ENCODE results near the gene SMIM41. TPM values are rescaled to one million over a fixed set of nuclear protein-coding genes. Genes with fewer than 3 reads are reported as not detected.

SMIM41 gene
- total RNA-seq, 2 donors from 2014 or later, result not detected

DNA sequence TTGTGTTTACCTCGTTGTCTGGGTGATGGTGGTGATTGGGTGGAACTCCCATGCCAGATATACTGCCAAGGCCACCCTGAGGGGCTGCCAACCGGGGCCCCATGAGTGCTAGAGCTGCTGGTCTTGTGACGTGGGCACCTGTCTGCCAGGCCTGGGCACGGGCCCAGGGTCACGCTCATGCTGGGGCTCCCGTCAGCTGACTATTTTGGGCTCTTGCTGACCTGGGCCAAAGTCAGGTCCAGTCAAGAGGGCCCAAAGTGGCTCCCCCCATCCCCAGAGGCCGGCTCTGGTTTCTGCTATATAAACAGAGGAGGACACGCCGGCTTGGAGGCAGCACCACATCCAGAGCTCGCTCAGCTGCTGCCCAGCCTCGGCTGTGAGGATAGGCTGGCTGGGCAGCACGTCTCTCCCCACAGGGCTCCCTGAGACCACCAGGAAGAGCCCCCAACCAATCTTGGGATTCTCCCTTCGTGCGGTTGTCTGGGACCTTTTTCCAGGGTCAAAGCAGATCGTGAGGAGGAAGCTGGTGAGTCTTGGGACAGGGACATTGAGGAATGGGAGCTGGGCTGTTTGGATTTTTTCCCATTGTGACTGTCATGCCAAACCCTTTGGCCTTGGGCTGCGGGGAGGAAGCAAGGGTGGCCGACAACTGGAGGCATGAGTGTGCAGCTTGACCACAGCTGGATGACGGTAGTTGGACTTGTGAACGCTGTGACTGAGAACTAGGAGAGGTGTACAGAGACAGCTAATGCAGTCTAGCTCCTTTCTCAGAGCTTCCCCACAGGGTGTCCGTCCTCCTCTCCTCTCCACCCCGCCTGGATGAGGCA, 35.9 kb upstream of the SMIM41 start:
- no peak for ATAC-seq
- Mint-ChIP-seq H3K36me3 (ENCODE audit: low read depth) (no peaks in the 10 kb centered on the region), H3K4me3 (no peak overlapping the region), H3K27me3 (no peaks in the 10 kb centered on the region), H3K4me1 (peaks cover 19% of the 10 kb centered on the region), H3K27ac (no peak overlapping the region)
- no peak for DNase-seq
- H3K9me3 ChIP-seq (ENCODE audit: control insufficient read depth, low read length, poor library complexity, severe bottlenecking), result no peaks in the 10 kb centered on the region

DNA sequence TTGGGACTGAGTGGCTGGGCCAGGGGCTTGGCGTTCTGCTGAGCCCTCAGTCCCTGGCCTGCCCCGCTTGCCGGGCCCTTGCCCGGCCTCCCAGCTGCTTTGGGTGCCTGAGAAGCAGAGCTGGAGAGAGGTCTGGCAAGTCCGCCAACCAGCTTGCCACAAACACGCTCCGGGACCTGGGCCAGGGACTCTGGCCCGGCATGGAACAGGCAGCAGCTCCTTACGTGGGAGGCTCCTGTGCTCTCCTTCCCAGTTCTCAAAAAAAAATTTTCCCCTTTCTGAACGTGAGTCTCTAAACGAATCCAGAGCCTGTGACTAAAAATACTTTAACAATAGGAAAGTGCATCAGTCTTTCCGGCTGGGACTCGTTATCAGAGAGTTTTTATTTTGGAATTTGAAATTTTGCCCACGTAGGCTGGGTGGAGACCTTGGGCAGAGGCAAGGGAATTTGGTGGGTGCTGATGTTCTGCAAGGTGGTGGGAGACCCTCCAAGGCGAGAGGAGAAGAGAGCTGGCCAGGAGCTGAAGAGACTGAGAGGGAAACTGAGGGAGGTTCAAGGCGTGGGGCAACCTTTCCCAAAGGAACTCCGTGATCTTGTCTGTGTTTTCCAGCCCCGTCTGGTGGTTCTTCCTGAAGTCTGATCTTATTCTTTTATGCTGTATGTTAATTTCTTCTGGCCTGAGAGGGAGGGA, 35.1 kb upstream of the SMIM41 start:
- DNase-seq (no peak), ATAC-seq (no peak)
- Mint-ChIP-seq H3K4me3 (no peak overlapping the region), H3K27me3 (peaks cover 6% of the 10 kb centered on the region), H3K4me1 (peaks cover 22% of the 10 kb centered on the region), H3K27ac (peak overlapping the region; percentile 16), H3K36me3 (ENCODE audit: low read depth) (peaks cover 2% of the 10 kb centered on the region)
- no peaks in the 10 kb centered on the region for H3K9me3 ChIP-seq (ENCODE audit: control insufficient read depth, low read length, poor library complexity, severe bottlenecking)

DNA sequence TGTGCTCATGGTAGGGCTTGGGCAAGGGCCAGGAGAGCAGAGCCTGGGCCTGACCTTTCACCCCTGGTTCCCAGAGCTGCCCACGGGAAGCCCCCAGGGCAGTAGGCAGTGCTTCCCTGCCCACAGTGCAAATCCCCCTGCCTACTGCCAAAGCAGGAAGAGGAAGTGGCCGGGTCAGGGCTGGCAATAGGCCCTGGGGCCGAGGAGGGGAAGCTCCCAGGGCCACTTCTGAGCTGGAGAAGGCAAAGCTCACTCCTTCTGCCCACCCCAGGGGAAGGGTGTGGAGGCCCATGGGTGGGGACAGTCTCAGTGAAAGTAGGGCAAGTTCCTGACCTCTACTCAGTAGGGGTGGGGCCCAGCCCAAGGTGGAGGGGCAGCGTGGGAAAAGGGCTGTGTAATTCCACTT, 33.7 kb upstream of the SMIM41 start:
- ATAC-seq (no peak), DNase-seq (no peak)
- Mint-ChIP-seq H3K36me3 (ENCODE audit: low read depth) (peaks cover 2% of the 10 kb centered on the region), H3K27ac (no peak overlapping the region), H3K4me3 (no peak overlapping the region), H3K27me3 (peaks cover 7% of the 10 kb centered on the region), H3K4me1 (peaks cover 30% of the 10 kb centered on the region)
- H3K9me3 ChIP-seq (ENCODE audit: control insufficient read depth, low read length, poor library complexity, severe bottlenecking), result no peaks in the 10 kb centered on the region

DNA sequence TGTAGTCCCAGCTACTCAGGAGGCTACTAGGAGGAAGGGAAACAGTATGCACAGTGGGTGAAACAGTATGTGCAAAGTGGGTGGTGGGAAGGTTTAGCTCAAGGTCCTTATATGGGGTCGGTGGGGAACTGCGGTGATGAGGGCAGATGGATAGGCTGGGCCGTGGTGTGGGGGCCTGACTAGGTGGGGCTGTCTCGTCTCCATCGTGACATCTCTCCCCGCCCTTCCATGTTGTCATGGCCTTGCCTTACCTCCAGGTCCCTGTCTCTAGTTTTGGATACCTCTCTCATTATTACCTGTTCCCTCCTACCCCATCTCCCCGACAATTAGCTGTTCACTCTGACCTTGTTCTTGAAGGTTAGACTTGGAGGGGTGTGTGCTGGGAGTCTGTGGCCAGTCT, 32.6 kb upstream of the SMIM41 start:
- Mint-ChIP-seq H3K4me3 (no peak overlapping the region), H3K36me3 (ENCODE audit: low read depth) (peaks cover 2% of the 10 kb centered on the region)

DNA sequence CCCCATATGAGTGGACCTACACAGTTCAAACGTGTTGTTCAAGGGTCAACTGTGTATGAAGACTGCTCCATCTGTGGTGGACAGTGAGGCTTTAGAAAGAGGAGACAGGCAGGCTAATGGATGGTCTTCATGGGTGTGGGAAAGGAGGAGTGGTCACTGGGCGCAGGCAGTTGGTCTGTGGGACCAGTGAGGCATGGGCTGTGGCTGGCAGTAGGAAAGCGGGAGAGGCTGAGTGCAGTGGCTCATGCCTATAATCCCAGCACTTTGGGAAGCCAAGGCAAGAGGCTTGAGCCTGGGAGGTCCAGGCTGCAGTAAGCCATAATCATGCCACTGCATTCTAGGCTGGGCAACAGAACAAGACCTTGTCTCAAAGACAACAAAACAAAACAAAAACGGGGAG, 30.2 kb upstream of the SMIM41 start:
- Mint-ChIP-seq H3K36me3 (ENCODE audit: low read depth) (peaks cover 2% of the 10 kb centered on the region), H3K27me3 (peaks cover 7% of the 10 kb centered on the region), H3K27ac (peak overlapping the region; percentile 96), H3K4me3 (peak overlapping the region; percentile 96), H3K4me1 (peaks cover 32% of the 10 kb centered on the region)
- ATAC-seq (no peak), DNase-seq (no peak)
- H3K9me3 ChIP-seq (ENCODE audit: control insufficient read depth, low read length, poor library complexity, severe bottlenecking), result no peaks in the 10 kb centered on the region

More for the DNA sequence above, 32.6 kb upstream of the SMIM41 start:
- peaks cover 32% of the 10 kb centered on the region for H3K4me1 Mint-ChIP-seq
- no peak for DNase-seq
- no peak for ATAC-seq
- H3K9me3 ChIP-seq (ENCODE audit: control insufficient read depth, low read length, poor library complexity, severe bottlenecking), result no peaks in the 10 kb centered on the region
- peaks cover 7% of the 10 kb centered on the region for H3K27me3 Mint-ChIP-seq
- H3K27ac Mint-ChIP-seq, result no peak overlapping the region

DNA sequence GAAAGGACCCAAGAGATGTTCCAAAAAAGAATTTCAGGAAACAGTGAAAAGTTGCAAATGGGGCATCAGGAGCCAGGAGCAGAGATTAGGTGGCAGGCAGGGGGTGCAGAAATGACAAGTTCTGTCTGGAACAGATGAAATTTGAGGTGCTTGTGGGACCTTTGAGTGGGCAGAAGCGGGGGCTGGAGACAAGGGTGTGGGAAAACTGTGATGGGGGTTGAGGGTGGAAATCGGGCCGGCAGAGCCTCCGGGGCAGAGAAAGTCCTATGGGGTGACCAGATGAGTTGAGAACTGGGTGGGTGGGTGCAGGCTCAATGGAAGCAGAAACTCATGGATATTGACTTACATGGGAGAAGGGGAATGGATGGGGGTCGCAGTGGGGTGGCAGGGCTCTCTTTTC, 29.8 kb upstream of the SMIM41 start:
- peak overlapping the region; percentile 96 for H3K27ac Mint-ChIP-seq
- ATAC-seq (no peak), DNase-seq (no peak)
- peaks cover 7% of the 10 kb centered on the region for H3K27me3 Mint-ChIP-seq
- no peaks in the 10 kb centered on the region for H3K9me3 ChIP-seq (ENCODE audit: control insufficient read depth, low read length, poor library complexity, severe bottlenecking)
- H3K4me3 Mint-ChIP-seq, result peak overlapping the region; percentile 96
- H3K4me1 Mint-ChIP-seq, result peaks cover 30% of the 10 kb centered on the region
- peaks cover 2% of the 10 kb centered on the region for H3K36me3 Mint-ChIP-seq (ENCODE audit: low read depth)

- H3K9me3 ChIP-seq (ENCODE audit: control insufficient read depth, low read length, poor library complexity, severe bottlenecking), result no peaks in the 10 kb centered on the region
- Mint-ChIP-seq H3K4me1 (peaks cover 30% of the 10 kb centered on the region), H3K4me3 (peak overlapping the region; percentile 96), H3K27me3 (peaks cover 7% of the 10 kb centered on the region), H3K36me3 (ENCODE audit: low read depth) (peaks cover 2% of the 10 kb centered on the region), H3K27ac (peak overlapping the region; percentile 96)
- DNase-seq (peak in 2 of 3 donors; percentile 25 to 28), ATAC-seq (peak; percentile 5)
Measured at GRCh38 chr12:52050116-52050757, 29.3 kb upstream of the SMIM41 start.

GRCh38 chr12:52050758-52051541, 28.6 kb upstream of the SMIM41 start, which contains the start of gene NR4A1:
Gene NR4A1 (plus strand): TSS chr12:52051442. CDS start chr12:52054329, 2,887 bp downstream.
- peak; percentile 100 for DNase-seq
- H3K36me3 Mint-ChIP-seq (ENCODE audit: low read depth), result peaks cover 2% of the 10 kb centered on the region
- ATAC-seq, result peak; percentile 90
- H3K9me3 ChIP-seq (ENCODE audit: control insufficient read depth, low read length, poor library complexity, severe bottlenecking), result no peaks in the 10 kb centered on the region
- peaks cover 7% of the 10 kb centered on the region for H3K27me3 Mint-ChIP-seq
- peak within 1 kb of the TSS; percentile 96 for H3K4me3 Mint-ChIP-seq
- peaks cover 26% of the 10 kb centered on the region for H3K4me1 Mint-ChIP-seq
- H3K27ac Mint-ChIP-seq, result peak within 1 kb of the TSS; percentile 96

DNA sequence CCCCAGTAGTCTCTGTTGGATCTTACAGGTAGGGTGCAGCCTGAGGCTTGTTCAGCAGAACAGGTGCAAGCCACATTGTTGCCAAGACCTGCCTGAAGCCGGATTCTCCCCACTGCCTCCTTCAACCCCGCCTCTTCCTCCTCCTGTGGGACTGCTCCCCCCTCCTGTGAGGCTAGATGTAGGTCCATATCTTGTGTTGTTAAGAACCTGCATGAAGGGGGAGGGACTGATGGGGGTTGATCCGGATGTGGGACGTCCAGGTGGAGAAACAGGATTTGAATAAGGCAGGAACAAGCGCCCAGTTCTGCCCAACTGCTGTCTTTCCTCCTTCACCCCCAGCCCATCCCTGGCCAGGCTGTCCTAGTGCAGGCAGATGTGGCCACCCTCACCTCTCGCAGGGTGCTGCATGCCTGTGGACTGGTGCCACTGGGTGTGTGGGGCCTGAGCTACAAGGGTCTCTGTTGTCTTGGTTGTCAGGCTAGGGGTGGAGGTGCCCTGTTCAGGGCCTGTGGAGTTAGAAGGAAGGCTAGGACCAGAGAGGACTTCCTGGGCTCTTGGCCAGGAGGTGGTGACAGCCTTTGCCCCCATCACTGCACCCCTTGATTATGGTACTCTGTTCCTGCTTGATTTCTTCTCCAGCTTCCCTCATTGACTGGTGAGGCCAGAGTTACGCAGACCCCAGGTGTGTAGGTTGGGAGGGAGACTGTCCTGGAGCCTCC, 26.9 kb upstream of the SMIM41 start:
- H3K36me3 Mint-ChIP-seq (ENCODE audit: low read depth), result peaks cover 2% of the 10 kb centered on the region
- DNase-seq (no peak), ATAC-seq (no peak)
- peaks cover 7% of the 10 kb centered on the region for H3K27me3 Mint-ChIP-seq
- H3K27ac Mint-ChIP-seq, result peak overlapping the region; percentile 96
- peak overlapping the region; percentile 96 for H3K4me3 Mint-ChIP-seq
- H3K9me3 ChIP-seq (ENCODE audit: control insufficient read depth, low read length, poor library complexity, severe bottlenecking), result no peaks in the 10 kb centered on the region
- peaks cover 26% of the 10 kb centered on the region for H3K4me1 Mint-ChIP-seq

DNA sequence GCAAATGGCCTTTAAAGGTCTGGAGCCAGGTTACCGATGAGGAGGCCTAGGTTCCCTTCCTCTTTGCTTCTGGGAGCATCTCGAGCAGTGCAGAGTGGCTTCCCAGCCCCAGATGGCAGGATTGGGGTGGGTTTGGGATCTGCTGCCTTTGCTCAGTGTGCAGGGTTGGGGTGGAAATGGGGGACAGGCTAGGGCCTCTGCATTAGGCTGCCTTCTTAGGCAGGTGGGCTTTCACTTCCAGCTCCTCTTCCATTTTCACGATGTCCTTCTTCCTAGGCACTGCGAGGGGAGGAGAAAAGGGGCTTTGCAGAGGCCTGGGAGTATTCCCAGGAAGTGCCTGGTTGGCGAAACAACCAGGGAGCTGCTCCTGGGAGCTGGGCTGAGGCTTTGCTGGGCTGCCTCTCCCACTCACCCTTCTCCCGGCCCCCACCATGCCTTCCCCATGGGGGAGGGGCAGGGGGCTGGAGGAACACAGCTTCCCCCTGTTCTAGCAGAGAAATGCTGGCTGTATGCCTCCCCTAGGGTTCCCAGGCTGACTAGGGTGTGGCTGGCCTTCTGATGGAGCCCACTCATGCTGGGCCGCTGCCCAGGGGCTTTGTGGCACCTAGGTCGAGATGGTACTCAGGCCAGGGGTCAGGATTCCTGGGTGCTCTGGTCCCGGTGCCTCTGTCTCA, 25.8 kb upstream of the SMIM41 start:
- Mint-ChIP-seq H3K4me1 (peaks cover 26% of the 10 kb centered on the region), H3K36me3 (ENCODE audit: low read depth) (peaks cover 2% of the 10 kb centered on the region), H3K27me3 (peaks cover 7% of the 10 kb centered on the region), H3K27ac (peak overlapping the region; percentile 96), H3K4me3 (peak overlapping the region; percentile 47)
- no peak for DNase-seq
- no peaks in the 10 kb centered on the region for H3K9me3 ChIP-seq (ENCODE audit: control insufficient read depth, low read length, poor library complexity, severe bottlenecking)
- no peak for ATAC-seq

- peak overlapping the region; percentile 39 for H3K27ac Mint-ChIP-seq
- no peaks in the 10 kb centered on the region for H3K36me3 Mint-ChIP-seq (ENCODE audit: low read depth)
- no peaks in the 10 kb centered on the region for H3K9me3 ChIP-seq (ENCODE audit: control insufficient read depth, low read length, poor library complexity, severe bottlenecking)
- DNase-seq, result no peak
- H3K4me3 Mint-ChIP-seq, result no peak overlapping the region
- no peak for ATAC-seq
- peaks cover 3% of the 10 kb centered on the region for H3K27me3 Mint-ChIP-seq
- peaks cover 24% of the 10 kb centered on the region for H3K4me1 Mint-ChIP-seq
Measured at GRCh38 chr12:52054231-52054832, 25.2 kb upstream of the SMIM41 start.

Measured in T-helper 17 cell (primary cell).